ENCODE measurements around the gene P2RY13. TPM values are rescaled to one million over a fixed set of nuclear protein-coding genes. Genes with fewer than 3 reads are reported as not detected.

The P2RY13 gene
- total and polyA plus RNA-seq, 2 donors from 2014 or later, result 0.71 to 2.5 TPM

DNA sequence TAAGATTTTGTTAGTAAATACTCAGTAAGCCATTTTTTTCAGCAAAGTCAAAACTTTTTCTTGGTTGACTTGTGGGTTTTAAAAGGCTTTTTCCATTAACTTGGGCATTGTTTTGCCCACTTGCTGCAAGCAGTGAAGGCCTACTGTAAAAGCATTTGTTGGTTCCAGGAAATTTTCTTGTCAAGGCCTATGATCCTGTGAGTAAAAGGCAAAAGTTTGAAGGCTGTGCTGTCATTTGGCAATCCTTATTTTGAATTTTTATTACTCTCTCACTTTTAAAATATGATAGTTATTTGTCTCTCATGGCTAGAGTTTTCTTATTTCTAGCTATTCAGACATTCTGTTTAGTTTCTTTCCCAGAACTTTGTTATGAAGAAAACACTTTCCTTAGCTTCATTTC lies 42.2 kb upstream of the P2RY13 start:
- Histone ChIP-seq H3K9me3 (ENCODE audit: control insufficient read depth in 2 of 3, insufficient read depth in 1 of 3, low read length in 3 of 3) (no peaks in the 10 kb centered on the region), H3K36me3 (ENCODE audit: control insufficient read depth in 2 of 3, insufficient read depth in 3 of 3, low read length in 3 of 3) (no peaks in the 10 kb centered on the region), H3K4me3 (ENCODE audit: low read length in 3 of 3) (no peak overlapping the region), H3K4me1 (ENCODE audit: control insufficient read depth in 2 of 3, insufficient read depth in 2 of 3, low read depth in 1 of 3, low read length in 3 of 3) (peaks cover 0 to 2% (median 0%) of the 10 kb centered on the region in 3 donors), H3K27ac (ENCODE audit: low read depth in 2 of 2, low read length in 2 of 2) (no peak overlapping the region), H3K9ac (ENCODE audit: low read length in 3 of 3) (no peak overlapping the region), H3K27me3 (ENCODE audit: control insufficient read depth, insufficient read depth, low read length) (no peaks in the 10 kb centered on the region)
- no peak for FAIRE-seq
- TF ChIP-seq, protein P1, sequence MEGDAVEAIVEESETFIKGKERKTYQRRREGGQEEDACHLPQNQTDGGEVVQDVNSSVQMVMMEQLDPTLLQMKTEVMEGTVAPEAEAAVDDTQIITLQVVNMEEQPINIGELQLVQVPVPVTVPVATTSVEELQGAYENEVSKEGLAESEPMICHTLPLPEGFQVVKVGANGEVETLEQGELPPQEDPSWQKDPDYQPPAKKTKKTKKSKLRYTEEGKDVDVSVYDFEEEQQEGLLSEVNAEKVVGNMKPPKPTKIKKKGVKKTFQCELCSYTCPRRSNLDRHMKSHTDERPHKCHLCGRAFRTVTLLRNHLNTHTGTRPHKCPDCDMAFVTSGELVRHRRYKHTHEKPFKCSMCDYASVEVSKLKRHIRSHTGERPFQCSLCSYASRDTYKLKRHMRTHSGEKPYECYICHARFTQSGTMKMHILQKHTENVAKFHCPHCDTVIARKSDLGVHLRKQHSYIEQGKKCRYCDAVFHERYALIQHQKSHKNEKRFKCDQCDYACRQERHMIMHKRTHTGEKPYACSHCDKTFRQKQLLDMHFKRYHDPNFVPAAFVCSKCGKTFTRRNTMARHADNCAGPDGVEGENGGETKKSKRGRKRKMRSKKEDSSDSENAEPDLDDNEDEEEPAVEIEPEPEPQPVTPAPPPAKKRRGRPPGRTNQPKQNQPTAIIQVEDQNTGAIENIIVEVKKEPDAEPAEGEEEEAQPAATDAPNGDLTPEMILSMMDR (IDR thresholded peaks at IDR 0.05; ENCODE audit: borderline replicate concordance, extremely low read depth, insufficient read depth), result no peak
- DNase-seq, result no peak
- intact Hi-C loops (cut with DNase I), result no loop called here

DNA sequence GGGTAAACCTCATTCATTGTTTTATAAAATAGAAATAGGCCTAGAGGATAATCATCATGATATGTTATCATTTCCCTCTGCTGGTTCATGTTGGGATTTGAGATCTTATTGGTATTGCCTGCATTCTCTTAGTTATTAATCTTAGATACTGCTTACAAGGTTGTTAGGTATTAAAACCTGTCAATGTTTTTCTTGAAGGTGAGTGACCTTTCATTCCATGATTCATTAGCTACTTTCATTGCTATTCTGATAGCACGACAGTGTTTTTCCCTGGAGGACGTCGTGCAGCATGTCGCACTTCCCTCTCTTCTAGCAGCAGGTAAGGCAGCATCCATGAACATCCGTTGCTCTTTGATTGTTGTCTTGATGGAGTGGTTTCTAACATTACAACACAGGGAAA lies 38.1 kb upstream of the P2RY13 start:
- DNase-seq (no peak), FAIRE-seq (no peak)
- intact Hi-C loops (cut with DNase I), result no loop called here
- Histone ChIP-seq H3K27me3 (ENCODE audit: control insufficient read depth, insufficient read depth, low read length) (no peaks in the 10 kb centered on the region), H3K4me3 (ENCODE audit: low read length in 3 of 3) (no peak overlapping the region), H3K27ac (ENCODE audit: low read depth in 2 of 2, low read length in 2 of 2) (no peak overlapping the region), H3K9ac (ENCODE audit: low read length in 3 of 3) (no peak overlapping the region), H3K9me3 (ENCODE audit: control insufficient read depth in 2 of 3, insufficient read depth in 1 of 3, low read length in 3 of 3) (no peaks in the 10 kb centered on the region), H3K36me3 (ENCODE audit: control insufficient read depth in 2 of 3, insufficient read depth in 3 of 3, low read length in 3 of 3) (no peaks in the 10 kb centered on the region), H3K4me1 (ENCODE audit: control insufficient read depth in 2 of 3, insufficient read depth in 2 of 3, low read depth in 1 of 3, low read length in 3 of 3) (peaks cover 0 to 2% (median 0%) of the 10 kb centered on the region in 3 donors)
- TF ChIP-seq, protein P1 (IDR thresholded peaks at IDR 0.05; ENCODE audit: borderline replicate concordance, extremely low read depth, insufficient read depth), result no peak

DNA sequence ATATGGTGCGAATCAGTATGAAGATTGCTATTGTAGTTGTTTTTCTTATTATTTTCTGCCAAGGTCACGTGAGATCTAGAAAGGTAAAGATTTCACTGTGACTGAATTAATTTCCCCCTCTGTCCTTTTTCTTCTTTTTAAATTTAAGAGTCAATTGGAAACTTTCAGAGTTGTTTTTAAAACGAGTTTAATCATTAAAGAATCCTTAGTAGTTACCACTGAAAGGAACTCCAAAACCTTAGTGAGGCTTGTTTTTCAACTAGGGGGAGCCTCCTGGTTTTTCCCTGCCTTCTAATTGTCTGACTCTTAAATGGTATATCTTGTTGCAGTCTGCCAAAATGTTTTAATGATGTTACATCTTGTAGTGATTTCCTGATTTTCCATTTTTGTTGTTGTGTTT lies 37.6 kb upstream of the P2RY13 start:
- FAIRE-seq, result no peak
- no peaks in the 10 kb centered on the region for H3K27me3 ChIP-seq (ENCODE audit: control insufficient read depth, insufficient read depth, low read length)
- DNase-seq, result no peak

More for the DNA sequence above, 37.6 kb upstream of the P2RY13 start:
- intact Hi-C loops (cut with DNase I), result no loop called here
- Histone ChIP-seq H3K27ac (ENCODE audit: low read depth in 2 of 2, low read length in 2 of 2) (no peak overlapping the region), H3K9me3 (ENCODE audit: control insufficient read depth in 2 of 3, insufficient read depth in 1 of 3, low read length in 3 of 3) (no peaks in the 10 kb centered on the region), H3K4me1 (ENCODE audit: control insufficient read depth in 2 of 3, insufficient read depth in 2 of 3, low read depth in 1 of 3, low read length in 3 of 3) (peaks cover 0 to 2% (median 0%) of the 10 kb centered on the region in 3 donors), H3K36me3 (ENCODE audit: control insufficient read depth in 2 of 3, insufficient read depth in 3 of 3, low read length in 3 of 3) (no peaks in the 10 kb centered on the region), H3K9ac (ENCODE audit: low read length in 3 of 3) (no peak overlapping the region), H3K4me3 (ENCODE audit: low read length in 3 of 3) (no peak overlapping the region)
- TF ChIP-seq, protein P1 (IDR thresholded peaks at IDR 0.05; ENCODE audit: borderline replicate concordance, extremely low read depth, insufficient read depth), result no peak
